Measurements from ENCODE around the gene BLMH. TPM values are rescaled to one million over a fixed set of nuclear protein-coding genes. Genes with fewer than 3 reads are reported as not detected.
"Not testable (repeated sequence)": the region's sequence is repeated elsewhere in the genome, so short reads cannot be mapped to it uniquely, and the experiment has no call there.

The BLMH gene
- total and polyA plus RNA-seq, 9 donors, result 12.9 to 32.0 (median 23.1) TPM

DNA sequence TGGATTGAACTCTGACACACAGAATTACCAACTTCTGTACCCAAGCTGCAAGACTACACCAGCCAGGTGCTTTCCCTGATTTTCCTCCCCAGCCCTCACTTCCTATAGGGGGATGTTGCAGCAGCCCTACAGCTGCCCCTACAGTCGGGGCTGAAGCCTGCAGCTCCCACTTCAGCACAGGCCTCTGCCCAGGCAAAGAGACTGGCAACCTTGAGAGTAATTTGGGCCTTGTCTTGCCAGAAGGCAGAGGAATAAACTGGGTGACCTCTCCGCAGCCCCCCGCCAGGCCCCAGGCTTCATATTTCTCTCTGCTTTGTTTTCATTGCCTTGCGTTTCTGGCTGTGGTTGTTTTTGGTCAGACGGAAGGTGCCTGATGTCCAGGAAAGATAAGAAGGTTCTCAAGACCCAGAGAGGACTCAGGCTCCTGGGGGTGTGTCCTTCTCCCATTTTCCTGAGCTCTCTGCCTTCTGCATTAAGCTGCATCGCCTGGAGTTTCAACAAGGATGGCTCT is 88.2 kb downstream of the BLMH start:
- no peaks in the 10 kb centered on the region for H3K27me3 ChIP-seq
- no peaks in the 10 kb centered on the region for H3K36me3 ChIP-seq
- TF ChIP-seq POLR2A (IDR thresholded peaks at IDR 0.05) (no peak), EP300 (IDR thresholded peaks at IDR 0.05) (no peak)
- TF ChIP-seq, protein P1, sequence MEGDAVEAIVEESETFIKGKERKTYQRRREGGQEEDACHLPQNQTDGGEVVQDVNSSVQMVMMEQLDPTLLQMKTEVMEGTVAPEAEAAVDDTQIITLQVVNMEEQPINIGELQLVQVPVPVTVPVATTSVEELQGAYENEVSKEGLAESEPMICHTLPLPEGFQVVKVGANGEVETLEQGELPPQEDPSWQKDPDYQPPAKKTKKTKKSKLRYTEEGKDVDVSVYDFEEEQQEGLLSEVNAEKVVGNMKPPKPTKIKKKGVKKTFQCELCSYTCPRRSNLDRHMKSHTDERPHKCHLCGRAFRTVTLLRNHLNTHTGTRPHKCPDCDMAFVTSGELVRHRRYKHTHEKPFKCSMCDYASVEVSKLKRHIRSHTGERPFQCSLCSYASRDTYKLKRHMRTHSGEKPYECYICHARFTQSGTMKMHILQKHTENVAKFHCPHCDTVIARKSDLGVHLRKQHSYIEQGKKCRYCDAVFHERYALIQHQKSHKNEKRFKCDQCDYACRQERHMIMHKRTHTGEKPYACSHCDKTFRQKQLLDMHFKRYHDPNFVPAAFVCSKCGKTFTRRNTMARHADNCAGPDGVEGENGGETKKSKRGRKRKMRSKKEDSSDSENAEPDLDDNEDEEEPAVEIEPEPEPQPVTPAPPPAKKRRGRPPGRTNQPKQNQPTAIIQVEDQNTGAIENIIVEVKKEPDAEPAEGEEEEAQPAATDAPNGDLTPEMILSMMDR (IDR thresholded peaks at IDR 0.05), result no peak
- no peak overlapping the region for H3K4me3 ChIP-seq
- 64 to 74% (median 72%) methylated on average over 6 of the region's 6 CpGs for WGBS, 3 donors
- DNase-seq, result no peak
- H3K9me3 ChIP-seq, result no peaks in the 10 kb centered on the region
- no peaks in the 10 kb centered on the region for H3K4me1 ChIP-seq (ENCODE audit: insufficient read depth)
- intact Hi-C loops (cut with DNase I), result no loop called here
- no peak overlapping the region for H3K27ac ChIP-seq

DNA sequence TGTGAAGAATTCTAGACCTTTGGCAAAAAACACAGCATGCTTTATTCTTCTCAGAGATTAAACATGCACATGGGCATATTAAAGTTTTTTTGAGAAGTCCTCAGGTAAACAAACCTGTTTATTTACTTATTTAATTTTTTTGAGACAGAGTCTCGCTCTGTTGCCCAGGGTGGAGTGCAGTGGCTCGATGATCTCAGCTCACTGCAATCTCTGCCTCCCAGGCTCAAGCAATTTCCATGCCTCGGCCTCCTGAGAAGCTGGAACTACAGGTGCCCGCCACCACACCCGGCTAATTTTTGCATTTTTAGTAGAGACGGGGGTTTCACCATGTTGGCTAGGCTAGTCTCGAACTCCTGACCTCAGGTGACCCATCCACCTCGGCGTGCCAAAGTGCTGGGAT is 91.1 kb downstream of the BLMH start:
- H3K4me1 ChIP-seq (ENCODE audit: insufficient read depth); DNase-seq; H3K4me3 ChIP-seq; H3K27ac ChIP-seq; H3K9me3 ChIP-seq; H3K27me3 ChIP-seq; H3K36me3 ChIP-seq; intact Hi-C loops (cut with DNase I): not testable (repeated sequence)
- 84 to 92% (median 85%) methylated on average over 8 to 9 of the region's 9 CpGs for WGBS, 3 donors

DNA sequence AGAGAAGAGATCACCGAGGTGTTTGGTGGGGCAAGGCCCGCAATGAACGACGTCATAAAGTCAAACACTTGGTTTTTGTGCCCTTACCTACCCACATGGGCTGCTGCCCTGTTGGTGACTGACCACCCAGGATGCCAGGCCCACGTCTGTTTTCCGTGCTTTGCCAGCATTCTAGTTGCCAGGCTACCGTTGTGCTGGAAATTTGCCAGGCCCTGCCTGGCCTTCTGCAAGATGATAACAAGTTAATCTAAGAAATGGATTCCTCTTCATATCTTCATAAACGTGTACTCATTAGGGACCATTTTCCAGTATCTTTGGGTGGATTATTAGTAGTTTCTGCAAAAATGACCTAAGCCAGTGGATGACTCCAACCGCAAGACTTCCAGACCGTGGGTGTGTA is 91.6 kb downstream of the BLMH start:
- TF ChIP-seq, protein P1 (IDR thresholded peaks at IDR 0.05), result no peak
- TF ChIP-seq POLR2A (IDR thresholded peaks at IDR 0.05) (no peak), EP300 (IDR thresholded peaks at IDR 0.05) (no peak)
- no peak overlapping the region for H3K4me3 ChIP-seq
- DNase-seq, result no peak
- no peaks in the 10 kb centered on the region for H3K36me3 ChIP-seq
- intact Hi-C loops (cut with DNase I), result no loop called here
- no peaks in the 10 kb centered on the region for H3K9me3 ChIP-seq
- H3K27me3 ChIP-seq, result no peaks in the 10 kb centered on the region
- no peak overlapping the region for H3K27ac ChIP-seq
- WGBS, 3 donors, result 61 to 68% (median 65%) methylated on average over 10 of the region's 10 CpGs
- H3K4me1 ChIP-seq (ENCODE audit: insufficient read depth), result no peaks in the 10 kb centered on the region

- TF ChIP-seq EP300 (IDR thresholded peaks at IDR 0.05), result no peak
- TF ChIP-seq, protein P1 (IDR thresholded peaks at IDR 0.05), result no peak
- TF ChIP-seq POLR2A (IDR thresholded peaks at IDR 0.05), result no peak
- Histone ChIP-seq H3K36me3 (no peaks in the 10 kb centered on the region), H3K4me3 (no peak overlapping the region), H3K27me3 (no peaks in the 10 kb centered on the region), H3K4me1 (ENCODE audit: insufficient read depth) (no peaks in the 10 kb centered on the region), H3K27ac (no peak overlapping the region), H3K9me3 (no peaks in the 10 kb centered on the region)
- DNase-seq, result no peak
- intact Hi-C loops (cut with DNase I), result no loop called here
- WGBS, 3 donors, result 55 to 65% (median 56%) methylated on average over 5 of the region's 5 CpGs
These were observed 92.1 kb downstream of the BLMH start for GRCh38 chr17:30199600-30199999.

Small RNAs within 50 kb of the gene (small RNA-seq; reads per million reads assigned to genes)
- gene RF00154 (10.8 reads per million, percentile 84 among the genes with 10 or more reads in this experiment), gene RNU6-1267P (not detected)

Other genes starting within 250 kb of the BLMH start
- 10 to 100 TPM; 19.0 to 42.1 (median 26.6) TPM for gene NSRP1, start 175.1 kb downstream of the BLMH start, total RNA-seq
- 10 to 100 TPM; 23.5 to 38.9 TPM for gene NSRP1, start 175.1 kb downstream of the BLMH start, polyA plus RNA-seq
- gene SLC6A4, start 56.2 kb downstream of the BLMH start, total RNA-seq, result 1 to 10 TPM in 1 of 7 donors, under 1 TPM in 3, not detected in 3; 0.12 to 8.3 (median 0.91) TPM
- under 1 TPM in 1 of 2 donors, not detected in 1; 0.05 TPM for gene SLC6A4, start 56.2 kb downstream of the BLMH start, polyA plus RNA-seq
- under 1 TPM in 1 of 7 donors, not detected in 6; 0.36 TPM for gene TMIGD1, start 42.1 kb upstream of the BLMH start, total RNA-seq
- gene TMIGD1, start 42.1 kb upstream of the BLMH start, polyA plus RNA-seq, result not detected
- gene CPD, start 87.0 kb upstream of the BLMH start, total RNA-seq, result 10 to 100 TPM; 24.4 to 53.8 (median 30.8) TPM
- 10 to 100 TPM in 1 of 2 donors, 1 to 10 TPM in 1; 8.6 to 18.9 TPM for gene CPD, start 87.0 kb upstream of the BLMH start, polyA plus RNA-seq
- gene GOSR1, start 185.5 kb upstream of the BLMH start, total RNA-seq, result 10 to 100 TPM; 26.1 to 61.1 (median 53.9) TPM
- gene GOSR1, start 185.5 kb upstream of the BLMH start, polyA plus RNA-seq, result 10 to 100 TPM; 19.1 to 66.9 TPM

Data from ovary (tissue), 9 donors.